GM20431 (cell line): ENCODE data around the gene AHCY.
"Not testable (repeated sequence)": the region's sequence is repeated elsewhere in the genome, so short reads cannot be mapped to it uniquely, and the experiment has no call there.

Experiments
- in situ Hi-C: fragments of 300-500 bp; cut with MseI, MboI; formaldehyde crosslinking; loops from one replicate; pipeline ENCODE4 v1.15.0; 2020; ENCODE audit warnings: low sequenced_read_pairs; ENCODE audit not compliant: unreplicated experiment

The AHCY gene

GRCh38 chr20:34300809-34301586 is 2.2 kb downstream of the AHCY start:
- in situ Hi-C loops, result loop anchor here (25.0 kb wide), 2 partner anchors 236 to 461 kb away; no protein-coding TSS in a partner anchor

- in situ Hi-C loops, result loop anchor here (25.0 kb wide), 2 partner anchors 237 to 462 kb away; no protein-coding TSS in a partner anchor
These were observed 2.8 kb downstream of the AHCY start for GRCh38 chr20:34300256-34300806.

GRCh38 chr20:34299556-34300255 is 3.4 kb downstream of the AHCY start:
- in situ Hi-C loops, result loop anchor here (25.0 kb wide), 2 partner anchors 238 to 463 kb away; no protein-coding TSS in a partner anchor

GRCh38 chr20:34298294-34298784 is 4.8 kb downstream of the AHCY start:
- in situ Hi-C loops, result not testable (repeated sequence)

- in situ Hi-C loops, result no loop called here
These were observed 6.7 kb downstream of the AHCY start for GRCh38 chr20:34296468-34296867.

- in situ Hi-C loops, result no loop called here
These were observed 7.9 kb downstream of the AHCY start for GRCh38 chr20:34295284-34295683.

- in situ Hi-C loops, result no loop called here
These were observed 8.6 kb downstream of the AHCY start for GRCh38 chr20:34294563-34294962.

- in situ Hi-C loops, result no loop called here
These were observed 9.6 kb downstream of the AHCY start for GRCh38 chr20:34293589-34293988.

GRCh38 chr20:34293119-34293518 is 10.0 kb downstream of the AHCY start:
- in situ Hi-C loops, result no loop called here

GRCh38 chr20:34292496-34292895 is 10.7 kb downstream of the AHCY start:
- in situ Hi-C loops, result no loop called here

GRCh38 chr20:34290471-34290870 is 12.7 kb downstream of the AHCY start:
- in situ Hi-C loops, result no loop called here

- in situ Hi-C loops, result not testable (repeated sequence)
These were observed 15.7 kb downstream of the AHCY start for GRCh38 chr20:34287500-34287899.

- in situ Hi-C loops, result no loop called here
These were observed 17.7 kb downstream of the AHCY start for GRCh38 chr20:34285450-34285849.

GRCh38 chr20:34283844-34284243 is 19.3 kb downstream of the AHCY start:
- in situ Hi-C loops, result no loop called here

- in situ Hi-C loops, result no loop called here
These were observed 21.1 kb downstream of the AHCY start for GRCh38 chr20:34282041-34282440.

- in situ Hi-C loops, result no loop called here
These were observed 22.0 kb downstream of the AHCY start for GRCh38 chr20:34281177-34281576.

GRCh38 chr20:34274694-34275093 is 28.5 kb downstream of the AHCY start:
- in situ Hi-C loops, result no loop called here

GRCh38 chr20:34271956-34272355 is 31.2 kb downstream of the AHCY start:
- in situ Hi-C loops, result no loop called here

- in situ Hi-C loops, result no loop called here
These were observed 33.0 kb downstream of the AHCY start for GRCh38 chr20:34269996-34270627.

GRCh38 chr20:34268851-34269636 is 34.1 kb downstream of the AHCY start:
- in situ Hi-C loops, result no loop called here
